ENCODE results near the gene MYO6.

Gene MYO6

DNA sequence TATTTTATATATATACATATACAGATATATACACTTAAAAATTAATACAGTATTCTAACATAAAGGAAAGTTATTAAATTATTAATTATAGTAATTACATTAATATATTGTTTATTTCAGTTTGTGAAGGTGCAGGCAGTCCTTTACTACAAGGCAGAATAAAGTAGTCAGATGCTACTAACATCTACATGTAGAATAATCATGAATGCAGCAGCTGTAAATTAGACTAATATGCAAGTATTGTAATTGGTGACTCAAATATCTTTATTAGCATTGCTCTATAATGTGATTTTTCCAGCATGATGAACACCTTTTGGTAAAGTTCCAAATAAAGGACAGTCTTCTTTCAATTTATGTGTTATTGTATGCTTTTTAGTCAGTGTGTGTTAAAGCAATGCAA, 17.3 kb downstream of the MYO6 start:
- DNase-seq (ENCODE audit: low spot score) = no peak

DNA sequence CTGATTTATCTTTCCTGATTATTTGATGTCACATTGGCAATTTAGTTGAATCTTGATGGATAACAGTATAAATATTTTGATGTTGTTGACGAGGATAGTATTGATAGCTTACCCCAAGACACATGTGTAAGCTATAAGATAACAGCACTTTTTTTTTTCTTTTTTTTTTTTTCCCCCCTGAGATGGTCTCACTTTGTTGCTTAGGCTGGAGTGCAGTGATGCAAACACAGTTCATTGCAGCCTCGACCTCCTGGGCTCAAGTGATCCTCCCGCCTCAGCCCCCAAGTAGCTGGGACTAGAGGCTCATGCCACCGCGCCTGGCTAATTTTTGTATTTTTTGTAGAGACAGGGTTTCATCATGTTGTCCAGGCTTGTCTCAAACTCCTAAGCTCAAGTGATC, 21.8 kb downstream of the MYO6 start:
- DNase-seq (ENCODE audit: low spot score) = no peak

DNA sequence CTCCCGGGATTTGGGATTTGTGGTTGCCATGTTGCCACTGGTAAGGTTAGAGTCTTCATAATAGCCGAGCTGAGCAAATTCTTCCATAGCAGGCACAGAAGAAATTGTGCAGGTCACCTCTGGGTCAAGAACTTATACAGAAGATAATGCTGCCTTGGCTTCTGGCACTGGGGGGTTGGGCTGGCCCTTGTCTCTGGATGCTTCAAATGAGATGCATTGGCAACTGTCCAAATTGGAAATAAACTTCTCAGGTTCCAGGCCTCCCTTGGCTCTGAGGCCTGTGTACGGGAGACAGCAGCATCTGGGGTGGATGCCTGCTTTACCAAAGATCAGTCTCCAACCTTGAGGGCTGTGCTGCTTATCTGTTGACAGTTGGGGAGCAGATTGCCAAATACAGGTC, 26.2 kb downstream of the MYO6 start:
- no peak for DNase-seq (ENCODE audit: low spot score)

GRCh38 chr6:75776461-75776860, 27.4 kb downstream of the MYO6 start:
- DNase-seq (ENCODE audit: low spot score) = no peak

- DNase-seq (ENCODE audit: low spot score) = no peak
Measured at GRCh38 chr6:75778757-75779156, 29.7 kb downstream of the MYO6 start.

GRCh38 chr6:75786152-75786551, 37.1 kb downstream of the MYO6 start:
- no peak for DNase-seq (ENCODE audit: low spot score)

GRCh38 chr6:75788894-75789293, 39.9 kb downstream of the MYO6 start:
- DNase-seq (ENCODE audit: low spot score) = no peak

DNA sequence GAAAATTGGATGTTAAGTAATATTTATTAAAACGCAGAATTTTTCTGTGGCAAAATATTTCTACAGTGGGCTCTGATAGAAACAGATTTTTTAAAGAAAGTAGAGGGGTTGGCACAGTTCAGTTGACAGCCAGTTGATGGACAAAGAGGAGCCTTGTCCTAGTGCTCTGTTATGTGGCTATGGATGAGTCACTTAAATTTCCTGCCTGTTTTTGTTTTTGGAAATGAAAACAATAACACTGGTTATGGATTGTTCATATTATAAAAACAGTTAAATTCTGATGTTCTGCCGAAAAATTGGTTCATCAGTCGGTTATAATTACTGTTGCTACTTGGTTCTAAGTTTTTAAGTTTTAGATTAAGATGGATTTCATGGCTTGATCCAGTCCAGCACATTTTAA, 42.8 kb downstream of the MYO6 start:
- no peak for DNase-seq (ENCODE audit: low spot score)

DNA sequence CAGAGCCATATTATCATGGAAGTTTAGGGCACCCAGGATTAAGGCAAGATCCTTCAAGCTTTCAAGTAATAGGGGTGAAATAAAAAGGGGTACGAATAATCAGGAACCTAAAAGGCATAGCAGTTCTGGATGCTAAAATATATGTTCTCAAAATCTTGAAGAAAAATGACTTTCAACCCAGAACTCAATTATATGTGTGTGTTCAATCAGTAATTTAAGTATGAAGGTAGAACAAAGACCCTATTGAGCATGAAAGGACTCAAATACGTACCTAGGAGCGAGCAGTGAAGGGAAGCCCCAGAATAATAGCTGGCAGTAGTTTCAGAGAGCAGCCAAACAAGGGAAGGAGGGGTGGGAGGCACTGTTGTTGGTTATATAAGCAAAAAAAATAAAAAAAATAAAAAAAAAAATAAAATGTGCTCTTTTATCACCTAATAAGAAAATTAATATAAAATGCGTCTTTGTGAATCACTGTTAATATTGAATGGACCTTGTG, 45.4 kb downstream of the MYO6 start:
- DNase-seq (ENCODE audit: low spot score) = no peak

DNA sequence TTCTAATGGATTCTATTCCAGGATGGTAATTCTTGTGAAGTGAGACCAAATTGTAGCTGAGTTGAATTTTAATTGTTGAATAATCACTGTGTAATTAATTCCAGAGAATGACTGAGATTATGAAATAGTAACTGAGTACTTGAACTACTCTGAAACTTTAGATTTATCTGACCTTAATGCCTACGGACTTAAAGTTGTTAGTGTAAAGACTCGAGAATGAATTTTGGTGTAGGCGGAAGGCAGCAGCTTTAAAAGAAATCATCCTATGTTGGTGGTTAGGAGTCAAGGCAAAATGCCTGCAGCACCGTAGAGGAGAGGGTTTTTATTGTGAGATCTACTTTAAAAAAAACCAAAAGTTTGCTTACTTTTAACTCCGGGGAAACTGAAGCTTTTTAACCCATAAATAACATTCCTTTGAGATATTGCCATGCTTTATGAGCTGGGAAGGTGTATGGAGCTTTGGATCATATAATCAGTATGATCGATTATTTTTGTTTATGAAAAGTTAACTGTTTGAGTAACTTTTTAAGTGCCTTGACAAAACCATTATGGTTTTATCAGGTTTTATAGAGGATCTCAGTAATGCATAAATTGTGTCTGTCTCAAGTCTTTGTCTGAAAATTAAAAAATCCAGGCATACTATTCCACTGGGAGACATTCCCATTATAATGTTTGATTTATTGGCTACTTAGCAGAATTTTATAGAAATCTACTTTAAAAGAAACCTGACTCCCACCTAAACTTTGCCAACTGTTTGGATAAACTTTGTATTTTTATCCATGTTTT, 46.1 kb downstream of the MYO6 start:
- no peak for DNase-seq (ENCODE audit: low spot score)

DNA sequence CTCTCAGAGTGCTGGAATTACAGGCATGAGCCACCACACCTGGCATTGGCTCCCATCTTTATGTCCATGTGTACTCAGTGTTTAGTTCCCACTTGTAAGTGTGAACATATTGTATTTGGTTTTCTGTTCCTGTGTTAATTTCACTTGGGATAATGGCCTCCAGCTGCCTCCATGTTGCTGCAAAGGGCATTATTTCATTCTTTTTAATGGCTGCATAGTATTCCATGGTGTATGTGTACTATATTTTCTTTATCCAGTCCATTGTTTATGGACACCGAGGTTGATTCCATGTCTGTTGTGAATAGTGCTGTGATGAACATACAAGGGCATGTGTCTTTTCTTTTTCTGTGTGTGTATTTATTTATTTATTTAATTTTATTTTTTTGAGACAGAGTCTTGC, 47.7 kb downstream of the MYO6 start:
- no peak for DNase-seq (ENCODE audit: low spot score)

DNA sequence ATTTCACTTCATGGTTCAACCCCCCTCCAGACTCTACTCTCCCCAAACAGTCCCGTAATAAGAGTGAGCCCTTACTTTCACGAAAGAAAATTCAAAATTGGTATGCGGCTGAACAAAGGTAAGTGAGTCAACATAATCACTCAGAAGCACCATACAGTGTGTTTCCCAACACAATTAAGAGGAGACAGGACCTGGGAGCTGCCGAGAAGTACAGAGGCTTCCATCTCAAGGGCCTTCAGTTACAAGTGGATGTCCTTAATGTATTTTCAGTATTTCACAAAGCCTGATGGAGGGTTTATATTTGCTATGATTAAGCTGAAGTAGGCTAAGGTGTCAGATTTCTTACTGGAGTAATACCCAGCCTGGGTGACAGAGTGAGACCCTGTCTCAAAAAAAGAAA, 51.1 kb downstream of the MYO6 start:
- DNase-seq (ENCODE audit: low spot score) = no peak

DNA sequence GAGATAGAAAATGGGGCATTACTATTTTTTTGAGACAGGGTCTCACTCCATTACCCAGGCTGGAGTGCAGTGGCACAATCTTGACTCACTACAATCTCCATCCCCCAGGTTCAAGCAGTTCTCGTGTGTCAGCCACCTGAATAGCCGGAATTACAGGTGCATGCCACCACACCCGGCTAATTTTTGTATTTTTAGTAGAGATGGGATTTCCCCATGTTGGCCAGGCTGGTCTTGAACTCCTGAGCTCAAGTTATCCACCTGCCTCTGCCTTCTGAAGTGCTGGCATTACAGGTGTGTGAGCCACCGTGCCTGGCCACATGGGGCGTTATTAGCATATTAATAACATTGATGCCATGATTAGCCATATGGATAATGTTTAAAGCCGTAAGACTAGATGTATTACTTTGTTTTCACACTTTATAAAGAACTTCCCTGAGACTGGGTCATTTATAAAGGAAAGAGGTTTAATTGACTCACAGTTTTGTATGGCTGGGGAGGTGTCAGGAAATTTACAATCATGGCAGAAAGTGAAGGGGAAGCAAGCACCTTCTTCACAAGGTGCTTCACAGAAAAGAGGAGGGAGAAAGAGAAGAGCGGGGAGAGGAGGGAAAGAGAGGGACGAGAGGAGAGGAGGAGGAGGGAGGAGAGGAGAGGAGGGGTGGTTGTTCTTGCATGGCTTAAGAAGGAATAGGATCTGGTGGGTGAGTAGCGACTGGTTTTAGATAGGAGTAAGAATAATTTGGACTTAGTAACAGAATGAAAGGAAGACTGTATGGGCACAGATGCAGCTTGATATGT, 51.9 kb downstream of the MYO6 start:
- no peak for DNase-seq (ENCODE audit: low spot score)

- no peak for DNase-seq (ENCODE audit: low spot score)
Measured at GRCh38 chr6:75802366-75802765, 53.3 kb downstream of the MYO6 start.

DNA sequence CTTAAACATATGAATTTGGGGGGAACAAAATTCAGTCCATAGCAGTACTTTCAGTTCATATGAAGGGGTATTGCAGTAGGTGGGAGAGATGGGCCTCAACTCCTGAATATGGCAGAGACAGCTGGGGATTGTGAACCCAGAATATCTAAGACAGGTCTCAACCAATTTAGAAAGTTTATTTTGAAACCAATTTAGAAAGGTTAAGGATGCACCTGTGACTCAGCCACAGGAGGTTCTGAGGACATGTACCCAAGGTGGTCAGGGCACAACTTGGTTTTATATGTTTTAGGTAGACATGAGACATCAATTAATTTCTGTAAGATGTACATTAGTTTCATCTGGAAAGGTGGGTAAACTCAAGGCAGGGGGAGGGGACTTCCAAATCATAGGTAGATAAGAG, 59.5 kb downstream of the MYO6 start:
- DNase-seq (ENCODE audit: low spot score) = no peak

DNA sequence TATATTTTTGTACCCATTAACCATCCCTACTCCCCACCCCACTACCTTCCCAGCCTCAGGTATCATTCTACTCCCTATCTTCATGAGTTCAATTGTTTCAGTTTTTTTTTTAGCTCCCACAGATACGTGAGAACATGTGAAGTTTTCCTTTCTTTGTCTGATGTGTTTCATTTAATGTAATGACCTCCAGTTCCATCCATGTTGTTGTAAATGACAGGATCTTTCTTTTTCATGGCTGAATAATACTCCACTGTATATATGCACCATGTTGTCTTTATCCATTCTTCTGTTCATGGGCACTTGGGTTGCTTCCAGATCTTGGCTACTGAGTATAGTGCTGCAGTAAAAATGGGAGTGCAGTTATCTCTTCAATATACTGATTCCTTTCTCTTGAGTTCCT, 63.5 kb downstream of the MYO6 start:
- DNase-seq (ENCODE audit: low spot score) = no peak

- no peak for DNase-seq (ENCODE audit: low spot score)
Measured at GRCh38 chr6:75813476-75814250, 64.6 kb downstream of the MYO6 start.

GRCh38 chr6:75815756-75816155, 66.7 kb downstream of the MYO6 start:
- DNase-seq (ENCODE audit: low spot score) = no peak

DNA sequence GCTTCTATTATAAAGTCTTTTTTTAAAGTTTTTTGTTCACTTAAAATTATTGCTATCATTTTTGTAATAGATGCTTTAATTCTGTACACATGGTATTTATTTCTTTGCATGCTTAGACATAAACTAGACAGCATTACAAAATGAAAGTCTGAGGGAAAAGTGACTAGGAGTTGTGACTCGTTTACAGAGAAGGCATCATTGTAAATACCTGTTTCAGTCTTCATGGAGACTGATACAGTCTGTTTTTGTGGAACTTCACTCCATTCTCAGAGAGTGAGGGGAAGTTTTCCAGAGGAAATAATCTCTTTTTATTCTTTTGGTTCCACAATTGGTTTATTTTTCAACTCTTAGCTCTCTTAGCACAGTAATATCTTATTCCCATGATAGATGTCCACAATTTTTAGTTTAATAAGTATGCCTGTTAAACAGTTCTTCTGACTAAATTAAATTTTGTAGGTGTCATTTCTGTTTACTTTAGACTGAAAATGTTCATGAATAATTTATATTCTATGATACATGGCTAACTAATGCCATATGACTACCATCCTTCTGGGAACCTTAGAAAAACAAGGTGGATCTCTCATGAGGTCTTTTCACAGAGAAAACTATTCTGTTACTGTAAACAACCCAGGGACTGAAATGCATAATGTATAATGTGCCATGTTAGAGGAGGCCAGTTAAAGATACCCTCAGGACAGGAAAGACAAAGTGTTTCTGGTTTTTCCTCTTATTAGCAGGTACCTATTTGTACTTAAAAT, 69.2 kb downstream of the MYO6 start:
- no peak for DNase-seq (ENCODE audit: low spot score)

GRCh38 chr6:75819776-75820487, 70.9 kb downstream of the MYO6 start:
- no peak for DNase-seq (ENCODE audit: low spot score)

GRCh38 chr6:75824160-75824559, 75.1 kb downstream of the MYO6 start:
- no peak for DNase-seq (ENCODE audit: low spot score)

Data from LoVo (cell line).